Mesenteric fat pad (tissue), 1 donor: ENCODE data around the gene VPS18. TPM values are rescaled to one million over a fixed set of nuclear protein-coding genes. Genes with fewer than 3 reads are reported as not detected.

Source experiments
- total RNA-seq: library from RNA; stranded (reverse); fragmentation: NEBNext Ultra II Directional; extraction: Animal tissue kit (Norgen Biotek cat#: 25700); gene quantifications from one replicate; pipeline ENCODE4 v1.2.1, GENCODE V29; 2021
- donor health status: DM: yes; HTN: yes; CAD: no.

VPS18 gene
- total RNA-seq, 1 donor from 2014 or later: 29.3 TPM

Other genes starting within 250 kb of the VPS18 start
- 0.32 TPM for gene RAD51, start 199.3 kb upstream of the VPS18 start, total RNA-seq
- 57.0 TPM for gene RMDN3, start 139.2 kb upstream of the VPS18 start, total RNA-seq
- gene GCHFR, start 130.4 kb upstream of the VPS18 start, total RNA-seq: 17.1 TPM
- gene C15orf62, start 124.5 kb upstream of the VPS18 start, total RNA-seq: 0.19 TPM
- 9.8 TPM for gene ZFYVE19, start 87.4 kb upstream of the VPS18 start, total RNA-seq
- 25.8 TPM for gene DNAJC17, start 87.0 kb upstream of the VPS18 start, total RNA-seq
- not detected for gene PPP1R14D, start 65.7 kb upstream of the VPS18 start, total RNA-seq
- gene SPINT1, start 50.4 kb upstream of the VPS18 start, total RNA-seq: 2.7 TPM
- gene RHOV, start 20.2 kb upstream of the VPS18 start, total RNA-seq: not detected
- gene DLL4, start 34.9 kb downstream of the VPS18 start, total RNA-seq: 15.2 TPM
- gene CHAC1, start 59.0 kb downstream of the VPS18 start, total RNA-seq: 2.4 TPM
- 27.2 TPM for gene INO80, start 221.8 kb downstream of the VPS18 start, total RNA-seq